ENCODE measurements around the gene LCN15.

GRCh38 chr9:136756134-136756438 lies 8.2 kb downstream of the LCN15 start:
- no peak for TF ChIP-seq POLR2AphosphoS5 (IDR thresholded peaks at IDR 0.05)
- TF ChIP-seq POLR2A (IDR thresholded peaks at IDR 0.05): no peak
- TF ChIP-seq, protein P1, sequence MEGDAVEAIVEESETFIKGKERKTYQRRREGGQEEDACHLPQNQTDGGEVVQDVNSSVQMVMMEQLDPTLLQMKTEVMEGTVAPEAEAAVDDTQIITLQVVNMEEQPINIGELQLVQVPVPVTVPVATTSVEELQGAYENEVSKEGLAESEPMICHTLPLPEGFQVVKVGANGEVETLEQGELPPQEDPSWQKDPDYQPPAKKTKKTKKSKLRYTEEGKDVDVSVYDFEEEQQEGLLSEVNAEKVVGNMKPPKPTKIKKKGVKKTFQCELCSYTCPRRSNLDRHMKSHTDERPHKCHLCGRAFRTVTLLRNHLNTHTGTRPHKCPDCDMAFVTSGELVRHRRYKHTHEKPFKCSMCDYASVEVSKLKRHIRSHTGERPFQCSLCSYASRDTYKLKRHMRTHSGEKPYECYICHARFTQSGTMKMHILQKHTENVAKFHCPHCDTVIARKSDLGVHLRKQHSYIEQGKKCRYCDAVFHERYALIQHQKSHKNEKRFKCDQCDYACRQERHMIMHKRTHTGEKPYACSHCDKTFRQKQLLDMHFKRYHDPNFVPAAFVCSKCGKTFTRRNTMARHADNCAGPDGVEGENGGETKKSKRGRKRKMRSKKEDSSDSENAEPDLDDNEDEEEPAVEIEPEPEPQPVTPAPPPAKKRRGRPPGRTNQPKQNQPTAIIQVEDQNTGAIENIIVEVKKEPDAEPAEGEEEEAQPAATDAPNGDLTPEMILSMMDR (IDR thresholded peaks at IDR 0.05): no peak

Data from breast epithelium (tissue), 3 donors.